UCSD-AML1 (cell line): Measurements from ENCODE around the gene RPS6KA4.

Source experiments
- DNase-seq: peaks from one replicate; lab custom pipeline; 2025; ENCODE audit not compliant: unreplicated experiment; lab: John Stamatoyannopoulos, UW

The RPS6KA4 gene

GRCh38 chr11:64362339-64362738 is 3.4 kb downstream of the RPS6KA4 start:
- DNase-seq: no peak

DNA sequence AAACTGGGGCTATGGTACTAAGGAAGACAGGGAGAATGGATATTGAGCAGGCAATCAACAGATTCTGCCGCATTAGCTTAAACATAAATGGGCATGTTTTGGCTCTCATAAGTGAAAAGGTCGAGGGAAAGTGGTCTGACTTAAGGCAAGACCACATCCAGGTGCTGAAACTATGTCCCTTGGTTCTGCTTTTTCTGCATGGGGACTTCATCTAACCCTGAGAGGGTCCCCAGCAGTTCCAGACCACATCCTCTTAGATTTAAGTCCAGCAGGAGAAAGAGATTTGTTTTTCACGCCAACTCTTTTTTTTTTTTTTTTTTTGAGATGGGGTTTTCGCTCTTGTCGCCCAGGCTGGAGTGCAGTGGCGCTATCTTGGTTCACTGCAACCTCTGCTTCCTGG is 5.5 kb downstream of the RPS6KA4 start:
- DNase-seq: no peak

DNA sequence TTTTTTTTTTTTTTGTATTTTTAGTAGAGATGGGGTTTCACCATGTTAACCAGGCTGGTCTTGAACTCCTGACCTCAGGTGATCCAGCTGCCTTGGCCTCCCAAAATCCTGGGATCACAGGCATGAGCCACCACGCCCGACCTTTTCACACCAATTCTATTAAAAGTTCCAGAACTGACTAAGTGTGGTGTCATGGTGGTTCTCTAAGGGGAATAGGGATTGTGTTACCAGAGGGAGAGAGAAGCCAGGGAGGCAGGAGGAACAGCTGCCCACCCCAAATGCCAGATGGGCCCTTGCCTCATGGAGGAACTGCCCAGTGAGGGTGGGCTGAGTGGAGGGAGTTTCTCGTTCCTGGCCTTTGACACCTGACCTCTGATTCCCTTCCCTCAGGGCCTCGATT is 5.9 kb downstream of the RPS6KA4 start:
- DNase-seq: no peak

DNA sequence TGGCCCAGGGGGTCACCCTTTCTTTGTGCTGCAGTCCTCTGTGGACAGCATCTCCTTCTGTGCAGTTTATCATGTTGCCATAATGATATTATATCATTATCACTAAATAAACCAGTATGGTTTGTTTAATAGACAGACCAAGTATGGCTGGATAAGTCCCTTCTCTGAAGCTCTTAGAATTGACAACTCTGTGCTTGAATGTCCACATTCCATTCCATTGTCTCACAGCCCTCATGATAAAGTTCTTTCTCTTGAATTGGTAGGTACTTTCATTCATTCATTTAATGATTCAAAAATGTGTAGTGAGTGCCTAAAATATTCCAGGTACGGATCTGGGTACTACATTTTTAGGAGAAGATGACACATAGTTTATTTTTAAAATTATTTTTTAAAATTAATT is 7.8 kb downstream of the RPS6KA4 start:
- DNase-seq: no peak

GRCh38 chr11:64367931-64368672 is 9.1 kb downstream of the RPS6KA4 start:
- no peak for DNase-seq

DNA sequence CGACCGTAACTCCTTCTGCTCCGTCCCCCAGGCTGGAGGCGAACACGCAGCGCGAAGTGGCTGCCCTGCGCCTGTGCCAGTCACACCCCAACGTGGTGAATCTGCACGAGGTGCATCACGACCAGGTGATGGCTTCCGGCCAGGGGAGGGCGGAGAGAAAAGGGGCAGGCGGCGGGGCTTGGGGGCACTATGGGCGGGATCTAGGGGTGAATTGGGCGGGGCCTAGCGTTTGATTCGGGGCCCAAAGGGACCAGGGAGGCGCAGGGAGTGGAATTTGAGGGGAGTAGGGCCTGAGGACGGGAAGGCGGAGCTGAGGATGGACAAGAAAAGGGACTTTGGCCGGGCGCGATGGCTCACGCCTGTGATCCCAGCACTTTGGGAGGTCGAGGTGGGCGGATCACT is 9.7 kb downstream of the RPS6KA4 start:
- no peak for DNase-seq

DNA sequence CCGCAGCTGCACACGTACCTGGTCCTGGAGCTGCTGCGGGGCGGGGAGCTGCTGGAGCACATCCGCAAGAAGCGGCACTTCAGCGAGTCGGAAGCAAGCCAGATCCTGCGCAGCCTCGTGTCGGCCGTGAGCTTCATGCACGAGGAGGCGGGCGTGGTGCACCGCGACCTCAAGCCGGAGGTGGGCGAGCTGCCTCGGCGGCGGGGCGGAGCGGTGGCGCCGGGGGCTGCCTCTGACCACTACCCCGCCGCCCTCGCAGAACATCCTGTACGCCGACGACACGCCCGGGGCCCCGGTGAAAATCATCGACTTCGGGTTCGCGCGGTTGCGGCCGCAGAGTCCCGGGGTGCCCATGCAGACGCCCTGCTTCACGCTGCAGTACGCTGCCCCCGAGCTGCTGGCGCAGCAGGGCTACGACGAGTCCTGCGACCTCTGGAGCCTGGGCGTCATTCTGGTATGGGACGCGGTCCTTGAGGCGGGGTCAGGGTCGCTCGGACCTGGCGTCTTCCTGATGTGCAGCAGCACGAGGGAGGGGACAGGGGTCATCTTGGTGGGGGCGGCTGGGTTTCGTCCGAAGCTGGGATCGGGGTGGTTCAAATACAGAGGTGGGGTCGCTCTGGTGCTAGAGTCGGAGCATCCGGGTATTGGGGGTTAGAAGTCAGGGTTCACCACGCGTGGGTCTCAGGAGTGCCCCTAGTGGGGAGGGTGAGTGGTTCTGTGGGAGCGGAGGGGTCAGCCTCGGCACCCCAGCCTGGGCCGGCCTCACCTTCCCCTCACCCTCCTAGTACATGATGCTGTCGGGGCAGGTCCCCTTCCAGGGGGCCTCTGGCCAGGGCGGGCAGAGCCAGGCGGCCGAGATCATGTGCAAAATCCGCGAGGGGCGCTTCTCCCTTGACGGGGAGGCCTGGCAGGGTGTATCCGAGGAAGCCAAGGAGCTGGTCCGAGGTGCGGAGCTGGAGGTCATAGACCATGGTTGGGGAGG is 10.8 kb downstream of the RPS6KA4 start:
- no peak for DNase-seq

DNA sequence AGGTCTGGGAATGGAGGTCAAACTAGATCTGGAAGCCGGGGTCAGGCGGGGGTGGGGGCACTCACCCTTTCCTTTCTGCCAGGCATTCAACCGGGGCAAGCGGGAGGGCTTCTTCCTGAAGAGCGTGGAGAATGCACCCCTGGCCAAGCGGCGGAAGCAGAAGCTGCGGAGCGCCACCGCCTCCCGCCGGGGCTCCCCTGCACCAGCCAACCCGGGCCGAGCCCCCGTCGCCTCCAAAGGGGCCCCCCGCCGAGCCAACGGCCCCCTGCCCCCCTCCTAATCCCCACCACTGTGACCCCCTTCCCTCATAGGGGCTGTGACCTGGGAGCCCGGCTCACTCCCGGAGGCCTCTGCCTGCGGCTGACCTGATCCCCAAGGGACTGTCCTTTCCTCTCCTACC is 12.2 kb downstream of the RPS6KA4 start:
- no peak for DNase-seq

DNA sequence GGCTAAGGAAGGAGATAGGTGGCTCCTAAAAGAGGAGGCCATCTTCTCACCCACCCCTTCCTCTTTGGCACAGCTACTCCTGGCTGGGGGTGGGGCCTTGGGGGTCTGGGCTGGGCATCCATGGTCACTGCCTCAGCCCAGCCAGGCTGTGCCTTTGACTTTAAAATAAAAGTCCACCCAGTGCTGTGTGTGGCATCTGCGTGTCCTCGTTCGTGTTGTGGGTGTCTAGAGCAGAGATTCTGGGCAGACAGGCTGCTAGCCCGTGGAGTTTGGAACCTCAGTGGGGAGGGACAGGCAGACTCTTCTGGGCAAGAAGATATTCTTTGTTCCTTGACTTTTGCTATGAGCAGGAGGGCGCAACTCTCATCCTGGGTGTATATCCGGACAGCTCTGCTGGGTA is 13.1 kb downstream of the RPS6KA4 start:
- DNase-seq: no peak

- DNase-seq: no peak
Observed at GRCh38 chr11:64372802-64373597, 14.0 kb downstream of the RPS6KA4 start.

- DNase-seq: no peak
Observed at GRCh38 chr11:64373598-64373974, 14.6 kb downstream of the RPS6KA4 start.

- no peak for DNase-seq
Observed at GRCh38 chr11:64376071-64376470, 17.1 kb downstream of the RPS6KA4 start.

- DNase-seq: no peak
Observed at GRCh38 chr11:64378335-64378880, 19.4 kb downstream of the RPS6KA4 start.

DNA sequence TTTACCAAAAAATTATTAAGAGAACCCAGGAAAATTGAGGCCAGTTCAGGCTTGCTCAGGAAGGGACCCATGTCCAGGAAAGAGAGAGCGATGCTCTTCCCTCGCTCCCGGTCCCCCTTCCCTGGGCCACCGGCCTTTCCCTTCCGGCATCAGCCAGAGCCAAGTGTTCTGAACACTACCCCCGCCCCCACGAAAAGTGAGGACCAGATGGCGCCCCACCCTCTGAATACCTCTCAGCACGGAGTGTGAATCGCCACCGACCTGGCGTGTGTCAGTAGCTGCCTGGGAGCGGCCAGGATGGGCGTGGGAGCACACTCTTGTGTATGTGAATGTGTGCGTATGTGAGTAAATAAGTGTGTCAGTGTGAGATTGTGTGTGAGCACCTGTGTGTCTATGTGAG is 20.2 kb downstream of the RPS6KA4 start:
- no peak for DNase-seq

- DNase-seq: no peak
Observed at GRCh38 chr11:64379817-64380709, 21.1 kb downstream of the RPS6KA4 start.

DNA sequence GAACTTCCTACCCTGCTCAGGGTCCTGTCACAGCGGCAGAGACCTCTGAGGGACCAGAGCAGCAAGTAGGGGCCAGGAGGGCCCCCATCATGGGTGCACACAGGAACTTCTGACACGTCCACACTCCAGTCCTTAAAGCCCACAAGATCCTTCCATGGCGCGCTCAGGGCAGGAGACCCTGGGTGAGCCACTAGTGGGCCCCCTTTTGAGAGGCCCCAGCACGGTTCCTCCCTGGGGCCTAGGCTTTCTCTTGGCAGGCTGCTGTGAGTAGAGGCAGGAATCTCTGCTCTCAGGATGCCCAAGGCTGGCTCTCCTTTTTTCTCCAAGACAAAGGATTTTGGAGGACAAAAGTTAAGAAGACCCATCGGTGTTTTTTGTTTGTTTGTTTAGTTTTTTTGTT is 22.4 kb downstream of the RPS6KA4 start:
- no peak for DNase-seq

DNA sequence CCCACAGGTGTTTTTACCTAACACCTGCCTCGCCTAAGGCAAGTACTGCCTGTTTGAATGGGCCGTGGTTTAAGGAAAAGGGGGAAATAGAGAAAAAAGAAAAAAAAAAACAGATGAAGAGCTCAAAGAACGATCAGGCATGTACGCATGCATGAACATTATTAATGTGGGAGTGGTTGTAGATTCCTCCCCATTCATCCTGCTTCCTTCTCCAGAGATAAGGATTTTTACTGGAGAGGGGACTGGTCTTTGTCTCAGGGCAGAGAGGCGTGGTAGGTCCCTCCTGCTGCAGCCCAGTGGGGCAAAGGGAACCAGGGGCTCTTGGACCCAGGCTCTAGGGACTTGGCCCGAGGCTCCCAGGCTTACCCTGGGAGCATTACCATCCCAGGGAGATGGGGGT is 23.1 kb downstream of the RPS6KA4 start:
- DNase-seq: no peak

GRCh38 chr11:64382586-64382985 is 23.6 kb downstream of the RPS6KA4 start:
- DNase-seq: no peak

DNA sequence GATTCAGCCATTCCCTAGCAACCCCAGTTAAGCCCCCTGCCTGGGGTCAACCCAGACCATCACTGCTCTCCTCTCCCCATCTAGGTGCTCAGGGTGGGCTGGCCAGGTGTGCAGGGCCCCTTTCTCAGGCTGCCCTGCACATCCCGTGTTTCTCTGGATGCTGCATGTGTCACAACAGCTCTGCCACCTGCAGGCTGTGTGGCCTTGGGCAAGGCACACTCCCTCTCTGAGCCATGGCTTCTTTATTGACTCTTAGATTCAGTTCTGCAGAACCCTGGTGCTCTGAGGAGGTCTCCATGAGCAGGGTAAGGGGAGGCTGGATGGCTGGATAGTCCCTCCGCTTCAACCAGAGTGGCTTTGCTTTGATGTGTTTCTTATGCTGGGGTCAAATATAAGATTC is 24.6 kb downstream of the RPS6KA4 start:
- DNase-seq: no peak
